ENCODE measurements around the gene FCHO1. TPM values are rescaled to one million over a fixed set of nuclear protein-coding genes. Genes with fewer than 3 reads are reported as not detected.

The FCHO1 gene
- total RNA-seq, 2 experiments from 2014 or later, result 40.7 to 43.1 TPM

DNA sequence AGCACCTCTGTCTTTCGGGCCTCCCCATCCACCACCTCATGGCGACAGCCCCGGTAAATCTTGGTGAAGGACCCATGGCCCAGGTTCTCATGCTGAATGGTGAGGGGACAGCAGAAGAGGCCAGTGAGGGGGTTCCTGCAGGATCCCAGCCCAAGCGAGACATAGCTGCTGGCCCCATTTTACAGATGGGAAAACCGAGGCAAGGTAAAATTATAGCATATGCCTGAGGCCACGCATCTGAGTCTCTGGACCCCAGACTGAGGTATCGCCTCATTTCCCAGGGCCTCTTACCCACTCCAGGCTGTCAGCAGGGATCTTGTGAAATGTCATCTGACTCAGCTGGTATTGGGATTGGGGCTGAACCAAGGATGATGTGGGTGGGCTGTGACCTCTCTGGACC lies 86.7 kb downstream of the FCHO1 start:
- H3K4me1 Mint-ChIP-seq (ENCODE audit: low read depth), result peaks cover 8% of the 10 kb centered on the region
- Histone ChIP-seq H3K27ac (ENCODE audit: low read depth in 1 of 2, low read length in 2 of 2) (no peak overlapping the region), H3K4me3 (ENCODE audit: low read length) (no peak overlapping the region), H3K27me3 (ENCODE audit: control insufficient read depth in 1 of 2, insufficient read depth in 2 of 2, low read length in 2 of 2) (no peaks in the 10 kb centered on the region), H3K4me1 (ENCODE audit: insufficient read depth, low read length) (peaks cover 44% of the 10 kb centered on the region), H3K9me3 (ENCODE audit: control insufficient read depth in 1 of 2, insufficient read depth in 1 of 2, low read length in 2 of 2) (peaks cover 0 to 3% of the 10 kb centered on the region in 2 experiments), H3K36me3 (ENCODE audit: insufficient read depth, low read length) (peaks cover 96% of the 10 kb centered on the region)
- peak overlapping the region; percentile 59 for H3K27ac Mint-ChIP-seq
- no peak overlapping the region for H3K4me3 Mint-ChIP-seq
- no peak for DNase-seq
- intact Hi-C loops (cut with DNase I, micrococcal nuclease), result no loop called here
- CTCF ChIA-PET, result no interaction called here
- H3K9me3 Mint-ChIP-seq, result no peaks in the 10 kb centered on the region
- ATAC-seq (ENCODE audit: poor library complexity), result no peak
- TF ChIP-seq CTCF (IDR thresholded peaks at IDR 0.05), result no peak
- POLR2A ChIA-PET, result interaction anchor here (1.9 kb wide), 1 partner anchor 10 kb away, joined by 8 read pairs; the partner anchor contains the start of gene JAK3
- H3K27me3 Mint-ChIP-seq, result no peaks in the 10 kb centered on the region
- peaks cover 89% of the 10 kb centered on the region for H3K36me3 Mint-ChIP-seq (ENCODE audit: low read depth)

Other genes starting within 250 kb of the FCHO1 start
- 10 to 100 TPM; 41.5 to 44.6 TPM for gene PGLS, start 239.8 kb upstream of the FCHO1 start, total RNA-seq
- 10 to 100 TPM; 30.3 to 30.6 TPM for gene COLGALT1, start 195.8 kb upstream of the FCHO1 start, total RNA-seq
- under 1 TPM; 0.11 to 0.14 TPM for gene UNC13A, start 63.1 kb upstream of the FCHO1 start, total RNA-seq
- gene MAP1S, start 32.0 kb upstream of the FCHO1 start, total RNA-seq, result 10 to 100 TPM; 18.1 to 21.4 TPM
- under 1 TPM; 0.39 to 0.52 TPM for gene B3GNT3, start 43.7 kb downstream of the FCHO1 start, total RNA-seq
- 1 to 10 TPM; 7.2 to 7.6 TPM for gene INSL3, start 70.0 kb downstream of the FCHO1 start, total RNA-seq
- 100 to 1,000 TPM; 120 to 121 TPM for gene JAK3, start 96.5 kb downstream of the FCHO1 start, total RNA-seq
- gene RPL18A, start 108.4 kb downstream of the FCHO1 start, total RNA-seq, result 1,000 to 10,000 TPM; 4,157 to 4,260 TPM
- gene SLC5A5, start 120.5 kb downstream of the FCHO1 start, total RNA-seq, result 1 to 10 TPM; 1.6 TPM
- gene CCDC124, start 181.5 kb downstream of the FCHO1 start, total RNA-seq, result 10 to 100 TPM; 26.9 to 28.1 TPM
- gene KCNN1, start 215.6 kb downstream of the FCHO1 start, total RNA-seq, result not detected

All from CD4-positive, alpha-beta T cell (primary cell).